Measurements from ENCODE around the gene FAM98B. TPM values are rescaled to one million over a fixed set of nuclear protein-coding genes. Genes with fewer than 3 reads are reported as not detected.

FAM98B gene
- total and polyA plus RNA-seq, 10 of the 15 experiments (the other 5 are each of a cell fraction or from before 2014, with no cell fraction given): 1.3 to 36.7 (median 10.9) TPM

DNA sequence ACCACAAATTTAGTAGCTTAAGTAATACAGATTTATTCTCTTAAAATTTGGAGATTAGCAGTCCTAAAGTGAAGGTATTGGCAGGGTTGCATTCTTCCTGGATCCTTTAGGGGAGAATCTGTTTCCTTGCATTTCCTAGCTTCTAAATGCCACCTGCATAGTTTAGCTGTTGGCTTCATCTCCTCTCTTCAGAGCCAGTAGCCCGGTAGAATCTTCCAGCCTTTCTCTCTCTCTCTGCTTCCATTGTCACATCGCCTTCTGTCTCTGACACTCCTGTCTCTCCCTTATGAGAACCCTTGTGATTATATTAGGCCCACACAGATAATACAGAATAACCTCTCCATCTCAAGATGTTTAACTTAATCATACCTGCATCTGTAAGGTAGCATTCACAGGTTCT lies 21.4 kb downstream of the FAM98B start:
- in situ Hi-C loops (cut with MboI): no loop called here
- no peaks in the 10 kb centered on the region for H3K9me3 ChIP-seq (replicated peaks; ENCODE audit: control insufficient read depth, insufficient read depth, low read length)
- ATAC-seq: no peak
- ChIA-PET RAD21 (ENCODE audit: unreplicated experiment) (interaction anchor here (1.3 to 7.2 kb wide), 5 partner anchors 21 to 226 kb away, joined by 3 to 148 read pairs (median 13); partner anchors contain the start of gene FAM98B), SMC1A (ENCODE audit: uncharacterized antibody, unreplicated experiment) (interaction anchor here (1.0 to 7.2 kb wide), 17 partner anchors 10 to 232 kb away, joined by 3 to 138 read pairs (median 5); no protein-coding TSS in a partner anchor), CTCF (interaction anchor here (0.8 to 7.2 kb wide), 17 partner anchors 11 to 232 kb away, joined by 3 to 219 read pairs (median 5); partner anchors contain the start of genes FAM98B and RASGRP1), POLR2A (interaction anchor here (2.2 kb wide), 1 partner anchor 215 kb away, joined by 6 read pairs; no protein-coding TSS in a partner anchor)
- no peak overlapping the region for H3K4me2 ChIP-seq (ENCODE audit: control insufficient read depth, insufficient read depth)
- WGBS (ENCODE audit: insufficient coverage, insufficient replicate concordance, low lambda C conversion rate, missing lambda C conversion rate): 89% methylated on average over 2 of the region's 2 CpGs
- no peak overlapping the region for H3K4me3 ChIP-seq
- no peaks in the 10 kb centered on the region for H3K4me1 ChIP-seq (ENCODE audit: control insufficient read depth, insufficient read depth, low read length)
- TF ChIP-seq, protein P1, sequence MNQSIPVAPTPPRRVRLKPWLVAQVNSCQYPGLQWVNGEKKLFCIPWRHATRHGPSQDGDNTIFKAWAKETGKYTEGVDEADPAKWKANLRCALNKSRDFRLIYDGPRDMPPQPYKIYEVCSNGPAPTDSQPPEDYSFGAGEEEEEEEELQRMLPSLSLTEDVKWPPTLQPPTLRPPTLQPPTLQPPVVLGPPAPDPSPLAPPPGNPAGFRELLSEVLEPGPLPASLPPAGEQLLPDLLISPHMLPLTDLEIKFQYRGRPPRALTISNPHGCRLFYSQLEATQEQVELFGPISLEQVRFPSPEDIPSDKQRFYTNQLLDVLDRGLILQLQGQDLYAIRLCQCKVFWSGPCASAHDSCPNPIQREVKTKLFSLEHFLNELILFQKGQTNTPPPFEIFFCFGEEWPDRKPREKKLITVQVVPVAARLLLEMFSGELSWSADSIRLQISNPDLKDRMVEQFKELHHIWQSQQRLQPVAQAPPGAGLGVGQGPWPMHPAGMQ (IDR thresholded peaks at IDR 0.05; ENCODE audit: borderline replicate concordance): no peak
- TF ChIP-seq PML (IDR thresholded peaks at IDR 0.05; ENCODE audit: low read length) (no peak), BHLHE40 (IDR thresholded peaks at IDR 0.05; ENCODE audit: borderline replicate concordance in 1 of 2, low read depth in 2 of 2, low read length in 1 of 2) (no peak), CEBPB (IDR thresholded peaks at IDR 0.05; ENCODE audit: borderline replicate concordance in 1 of 2, low read depth in 2 of 2, low read length in 2 of 2) (no peak)
- TF ChIP-seq, protein P2, sequence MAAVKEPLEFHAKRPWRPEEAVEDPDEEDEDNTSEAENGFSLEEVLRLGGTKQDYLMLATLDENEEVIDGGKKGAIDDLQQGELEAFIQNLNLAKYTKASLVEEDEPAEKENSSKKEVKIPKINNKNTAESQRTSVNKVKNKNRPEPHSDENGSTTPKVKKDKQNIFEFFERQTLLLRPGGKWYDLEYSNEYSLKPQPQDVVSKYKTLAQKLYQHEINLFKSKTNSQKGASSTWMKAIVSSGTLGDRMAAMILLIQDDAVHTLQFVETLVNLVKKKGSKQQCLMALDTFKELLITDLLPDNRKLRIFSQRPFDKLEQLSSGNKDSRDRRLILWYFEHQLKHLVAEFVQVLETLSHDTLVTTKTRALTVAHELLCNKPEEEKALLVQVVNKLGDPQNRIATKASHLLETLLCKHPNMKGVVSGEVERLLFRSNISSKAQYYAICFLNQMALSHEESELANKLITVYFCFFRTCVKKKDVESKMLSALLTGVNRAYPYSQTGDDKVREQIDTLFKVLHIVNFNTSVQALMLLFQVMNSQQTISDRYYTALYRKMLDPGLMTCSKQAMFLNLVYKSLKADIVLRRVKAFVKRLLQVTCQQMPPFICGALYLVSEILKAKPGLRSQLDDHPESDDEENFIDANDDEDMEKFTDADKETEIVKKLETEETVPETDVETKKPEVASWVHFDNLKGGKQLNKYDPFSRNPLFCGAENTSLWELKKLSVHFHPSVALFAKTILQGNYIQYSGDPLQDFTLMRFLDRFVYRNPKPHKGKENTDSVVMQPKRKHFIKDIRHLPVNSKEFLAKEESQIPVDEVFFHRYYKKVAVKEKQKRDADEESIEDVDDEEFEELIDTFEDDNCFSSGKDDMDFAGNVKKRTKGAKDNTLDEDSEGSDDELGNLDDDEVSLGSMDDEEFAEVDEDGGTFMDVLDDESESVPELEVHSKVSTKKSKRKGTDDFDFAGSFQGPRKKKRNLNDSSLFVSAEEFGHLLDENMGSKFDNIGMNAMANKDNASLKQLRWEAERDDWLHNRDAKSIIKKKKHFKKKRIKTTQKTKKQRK (IDR thresholded peaks at IDR 0.05; ENCODE audit: low read depth, low read length): no peak
- H3K27ac ChIP-seq (ENCODE audit: control insufficient read depth, insufficient read depth): no peak overlapping the region
- intact Hi-C loops (cut with micrococcal nuclease; ENCODE audit: unreplicated experiment): loop anchor here (2.0 kb wide), 2 partner anchors 35 to 215 kb away; no protein-coding TSS in a partner anchor
- BruUV-seq (replicated peaks): no TSS peak
- no peaks in the 10 kb centered on the region for H4K20me1 ChIP-seq (ENCODE audit: control insufficient read depth, insufficient read depth)
- no peak for DNase-seq (ENCODE audit: low read depth, low spot score)
- H3K79me2 ChIP-seq (ENCODE audit: control insufficient read depth, insufficient read depth, low read length): no peaks in the 10 kb centered on the region
- no peak overlapping the region for H2AFZ ChIP-seq (ENCODE audit: control insufficient read depth, low read depth, low read length)
- no peak overlapping the region for H3K9ac ChIP-seq (ENCODE audit: control insufficient read depth, insufficient read depth, low read length)
- peaks cover 3 to 13% of the 10 kb centered on the region in 2 experiments; a peak in 3 of 4 replicates for H3K36me3 ChIP-seq (ENCODE audit: control insufficient read depth in 2 of 2, insufficient read depth in 2 of 2, low read length in 1 of 2)
- no peak for FAIRE-seq
- H3K27me3 ChIP-seq (replicated peaks in 1 of 2; ENCODE audit: control insufficient read depth in 2 of 2, insufficient read depth in 2 of 2, low read length in 1 of 2): no peaks in the 10 kb centered on the region

Data from GM12878 (cell line).